OCI-LY1 (cell line): ENCODE data around the gene PBOV1.
"Not testable (repeated sequence)": the region's sequence is repeated elsewhere in the genome, so short reads cannot be mapped to it uniquely, and the experiment has no call there.

Experiments
- EZH2 ChIP-seq: fragments of 200-600 bp; sonication (generic), shearing (Covaris generic); IDR thresholded peaks from 2 replicates; pipeline ENCODE4 v1.8.0; 2017; ENCODE audit warnings: borderline replicate concordance, mixed run types, mild to moderate bottlenecking, antibody characterized with exemption, low read length, moderate library complexity, mixed read lengths
- TF ChIP-seq, protein P1 (sequence below): fragments of 200-600 bp; sonication (generic), shearing (Covaris generic); IDR thresholded peaks from 2 replicates; pipeline ENCODE4 v1.5.1; 2017; ENCODE audit warnings: mild to moderate bottlenecking, antibody characterized with exemption, low read length, moderate library complexity, mixed read lengths

DNA sequence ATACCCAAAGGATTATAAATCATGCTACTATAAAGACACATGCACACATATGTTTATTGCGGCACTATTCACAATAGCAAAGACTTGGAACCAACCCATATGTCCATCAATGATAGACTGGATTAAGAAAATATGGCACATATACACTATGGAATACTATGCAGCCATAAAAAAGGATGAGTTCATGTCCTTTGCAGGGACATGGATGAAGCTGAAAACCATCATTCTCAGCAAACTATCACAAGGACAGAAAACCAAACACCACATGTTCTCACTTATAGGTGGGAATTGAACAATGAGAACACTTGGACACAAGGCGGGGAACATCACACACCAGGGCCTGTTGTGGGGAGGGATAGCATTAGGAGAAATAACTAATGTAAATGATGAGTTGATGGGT lies 5.8 kb downstream of the PBOV1 start:
- not testable (repeated sequence) for TF ChIP-seq EZH2
- TF ChIP-seq, protein P1, sequence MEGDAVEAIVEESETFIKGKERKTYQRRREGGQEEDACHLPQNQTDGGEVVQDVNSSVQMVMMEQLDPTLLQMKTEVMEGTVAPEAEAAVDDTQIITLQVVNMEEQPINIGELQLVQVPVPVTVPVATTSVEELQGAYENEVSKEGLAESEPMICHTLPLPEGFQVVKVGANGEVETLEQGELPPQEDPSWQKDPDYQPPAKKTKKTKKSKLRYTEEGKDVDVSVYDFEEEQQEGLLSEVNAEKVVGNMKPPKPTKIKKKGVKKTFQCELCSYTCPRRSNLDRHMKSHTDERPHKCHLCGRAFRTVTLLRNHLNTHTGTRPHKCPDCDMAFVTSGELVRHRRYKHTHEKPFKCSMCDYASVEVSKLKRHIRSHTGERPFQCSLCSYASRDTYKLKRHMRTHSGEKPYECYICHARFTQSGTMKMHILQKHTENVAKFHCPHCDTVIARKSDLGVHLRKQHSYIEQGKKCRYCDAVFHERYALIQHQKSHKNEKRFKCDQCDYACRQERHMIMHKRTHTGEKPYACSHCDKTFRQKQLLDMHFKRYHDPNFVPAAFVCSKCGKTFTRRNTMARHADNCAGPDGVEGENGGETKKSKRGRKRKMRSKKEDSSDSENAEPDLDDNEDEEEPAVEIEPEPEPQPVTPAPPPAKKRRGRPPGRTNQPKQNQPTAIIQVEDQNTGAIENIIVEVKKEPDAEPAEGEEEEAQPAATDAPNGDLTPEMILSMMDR: not testable (repeated sequence)
